B cell (primary cell): ENCODE data around the gene RPS10.

Source experiments
- CTCF ChIP-seq: fragments of 200-600 bp; IDR thresholded peaks from one replicate; pipeline ENCODE4 v1.8.0; 2022; ENCODE audit warnings: antibody characterized with exemption, mild to moderate bottlenecking
- EZH2 ChIP-seq: IDR thresholded peaks from 2 replicates; pipeline ENCODE4 v1.6.1; 2012; ENCODE audit warnings: borderline replicate concordance, low read depth, mild to moderate bottlenecking, moderate library complexity, low read length; ENCODE audit not compliant: insufficient read depth, poor library complexity, severe bottlenecking

GRCh38 chr6:34455831-34456230 is 30.0 kb upstream of the RPS10 start:
- no peak for TF ChIP-seq CTCF
- TF ChIP-seq EZH2 = no peak
